ENCODE results near the gene MANBA. TPM values are rescaled to one million over a fixed set of nuclear protein-coding genes. Genes with fewer than 3 reads are reported as not detected.

The MANBA gene
- total RNA-seq, 1 donor from 2014 or later: 9.7 TPM

DNA sequence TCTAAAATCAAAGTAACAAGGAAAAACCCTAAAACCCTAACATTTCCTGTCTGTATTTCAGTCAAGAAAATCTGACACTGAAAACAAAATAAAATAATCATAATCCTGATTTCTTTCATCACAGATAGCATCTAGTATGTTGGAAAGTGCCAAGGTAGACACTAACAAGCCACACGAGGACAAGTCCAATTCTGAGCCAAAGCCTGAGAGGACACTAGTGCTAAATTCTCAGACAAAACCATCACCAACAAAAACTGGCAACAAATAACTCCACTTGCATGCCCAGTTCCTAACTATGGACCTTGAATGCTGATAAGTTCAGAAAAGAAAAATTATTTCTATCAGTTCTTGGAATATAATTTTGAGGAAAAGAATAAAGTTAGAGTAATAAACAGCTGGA is 113.7 kb downstream of the MANBA start:
- Histone ChIP-seq H3K27ac (no peak overlapping the region), H3K36me3 (peaks cover 10 to 28% of the 10 kb centered on the region in 2 donors), H3K4me3 (no peak overlapping the region), H3K4me1 (no peaks in the 10 kb centered on the region), H3K9me3 (no peaks in the 10 kb centered on the region), H3K27me3 (no peaks in the 10 kb centered on the region)
- TF ChIP-seq, protein P1, sequence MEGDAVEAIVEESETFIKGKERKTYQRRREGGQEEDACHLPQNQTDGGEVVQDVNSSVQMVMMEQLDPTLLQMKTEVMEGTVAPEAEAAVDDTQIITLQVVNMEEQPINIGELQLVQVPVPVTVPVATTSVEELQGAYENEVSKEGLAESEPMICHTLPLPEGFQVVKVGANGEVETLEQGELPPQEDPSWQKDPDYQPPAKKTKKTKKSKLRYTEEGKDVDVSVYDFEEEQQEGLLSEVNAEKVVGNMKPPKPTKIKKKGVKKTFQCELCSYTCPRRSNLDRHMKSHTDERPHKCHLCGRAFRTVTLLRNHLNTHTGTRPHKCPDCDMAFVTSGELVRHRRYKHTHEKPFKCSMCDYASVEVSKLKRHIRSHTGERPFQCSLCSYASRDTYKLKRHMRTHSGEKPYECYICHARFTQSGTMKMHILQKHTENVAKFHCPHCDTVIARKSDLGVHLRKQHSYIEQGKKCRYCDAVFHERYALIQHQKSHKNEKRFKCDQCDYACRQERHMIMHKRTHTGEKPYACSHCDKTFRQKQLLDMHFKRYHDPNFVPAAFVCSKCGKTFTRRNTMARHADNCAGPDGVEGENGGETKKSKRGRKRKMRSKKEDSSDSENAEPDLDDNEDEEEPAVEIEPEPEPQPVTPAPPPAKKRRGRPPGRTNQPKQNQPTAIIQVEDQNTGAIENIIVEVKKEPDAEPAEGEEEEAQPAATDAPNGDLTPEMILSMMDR (IDR thresholded peaks at IDR 0.05): no peak
- no peak for DNase-seq (ENCODE audit: low spot score in 2 of 2)
- intact Hi-C loops (cut with DNase I): no loop called here

GRCh38 chr4:102642631-102643298 is 118.0 kb downstream of the MANBA start:
- TF ChIP-seq, protein P1 (IDR thresholded peaks at IDR 0.05): no peak
- H3K27me3 ChIP-seq: no peaks in the 10 kb centered on the region
- no peak for DNase-seq (ENCODE audit: low spot score in 2 of 2)
- no peaks in the 10 kb centered on the region for H3K4me1 ChIP-seq
- H3K27ac ChIP-seq: peak overlapping the region in 1 of 2 donors; percentile 29
- intact Hi-C loops (cut with DNase I): no loop called here
- H3K4me3 ChIP-seq: no peak overlapping the region
- H3K36me3 ChIP-seq: peaks cover 11 to 22% of the 10 kb centered on the region in 2 donors
- no peaks in the 10 kb centered on the region for H3K9me3 ChIP-seq

DNA sequence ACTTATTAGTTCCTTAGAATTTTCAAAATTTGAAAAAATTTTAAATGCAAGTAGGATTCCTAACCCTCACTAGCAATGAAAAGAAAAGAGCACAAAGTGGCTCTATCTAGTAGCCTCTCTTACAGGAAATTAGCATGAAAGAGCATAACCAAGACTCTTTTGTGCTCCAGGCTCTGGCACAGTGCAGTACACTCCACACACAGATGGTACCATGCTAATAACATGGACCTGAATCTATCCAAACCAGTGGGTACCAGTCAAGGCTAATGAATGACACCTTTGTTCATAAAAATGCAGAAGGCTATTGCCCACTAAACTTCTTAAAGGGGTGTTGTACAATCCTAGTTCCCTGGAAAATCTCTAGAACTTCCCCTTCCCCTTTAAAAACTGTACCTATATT is 119.0 kb downstream of the MANBA start:
- Histone ChIP-seq H3K9me3 (no peaks in the 10 kb centered on the region), H3K4me1 (no peaks in the 10 kb centered on the region), H3K36me3 (peaks cover 12 to 29% of the 10 kb centered on the region in 2 donors), H3K27ac (no peak overlapping the region), H3K4me3 (no peak overlapping the region), H3K27me3 (no peaks in the 10 kb centered on the region)
- intact Hi-C loops (cut with DNase I): no loop called here
- TF ChIP-seq, protein P1 (IDR thresholded peaks at IDR 0.05): no peak
- no peak for DNase-seq (ENCODE audit: low spot score in 2 of 2)

DNA sequence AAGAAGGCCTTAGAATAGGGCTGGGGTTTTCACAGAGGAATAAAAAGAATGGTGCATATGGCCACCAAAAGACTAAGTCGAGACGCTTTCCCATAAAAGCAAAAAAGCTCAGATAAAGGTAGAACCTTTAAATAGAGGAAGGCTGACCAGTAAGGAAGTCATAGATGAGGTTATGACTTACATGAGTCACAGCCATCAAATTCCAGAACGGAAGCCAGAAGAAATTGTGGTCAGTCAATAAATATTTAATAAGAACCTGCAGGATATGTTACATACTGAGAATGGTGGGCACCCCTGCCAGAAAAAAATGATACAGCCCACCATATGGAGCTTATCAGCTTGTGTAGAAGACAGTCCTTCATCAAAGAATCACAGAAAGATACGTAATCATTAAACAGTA is 120.1 kb downstream of the MANBA start:
- intact Hi-C loops (cut with DNase I): no loop called here
- Histone ChIP-seq H3K4me1 (no peaks in the 10 kb centered on the region), H3K4me3 (no peak overlapping the region), H3K9me3 (no peaks in the 10 kb centered on the region), H3K27me3 (no peaks in the 10 kb centered on the region), H3K36me3 (peaks cover 12 to 32% of the 10 kb centered on the region in 2 donors), H3K27ac (no peak overlapping the region)
- DNase-seq (ENCODE audit: low spot score in 2 of 2): no peak
- TF ChIP-seq, protein P1 (IDR thresholded peaks at IDR 0.05): no peak

- intact Hi-C loops (cut with DNase I): no loop called here
These were observed 121.2 kb downstream of the MANBA start for GRCh38 chr4:102639598-102639997.

More at GRCh38 chr4:102639598-102639997, 121.2 kb downstream of the MANBA start:
- no peak overlapping the region for H3K27ac ChIP-seq
- TF ChIP-seq, protein P1 (IDR thresholded peaks at IDR 0.05): no peak
- peaks cover 17 to 41% of the 10 kb centered on the region in 2 donors for H3K36me3 ChIP-seq
- H3K27me3 ChIP-seq: no peaks in the 10 kb centered on the region
- no peak overlapping the region for H3K4me3 ChIP-seq
- DNase-seq (ENCODE audit: low spot score in 2 of 2): no peak
- no peaks in the 10 kb centered on the region for H3K4me1 ChIP-seq
- no peaks in the 10 kb centered on the region for H3K9me3 ChIP-seq

All from ascending aorta (tissue), 2 donors.